Measurements from ENCODE around the gene RPH3AL. TPM values are rescaled to one million over a fixed set of nuclear protein-coding genes. Genes with fewer than 3 reads are reported as not detected.

Gene RPH3AL
- total RNA-seq, 1 donor from 2014 or later = 44.2 TPM

- no peaks in the 10 kb centered on the region for H3K27me3 ChIP-seq
- intact Hi-C loops (cut with DNase I) = no loop called here
- no peak overlapping the region for H3K4me3 ChIP-seq
- TF ChIP-seq CTCF (IDR thresholded peaks at IDR 0.05) = no peak
- no peaks in the 10 kb centered on the region for H3K9me3 ChIP-seq
- peaks cover 0 to 2% of the 10 kb centered on the region in 2 donors for H3K4me1 ChIP-seq
- DNase-seq (ENCODE audit: low spot score in 2 of 2) = no peak
- no peaks in the 10 kb centered on the region for H3K36me3 ChIP-seq
- peak overlapping the region in 1 of 2 donors; percentile 11 for H3K27ac ChIP-seq
These were observed 50.3 kb downstream of the RPH3AL start for GRCh38 chr17:302300-302698.

- Histone ChIP-seq H3K36me3 (no peaks in the 10 kb centered on the region), H3K9me3 (no peaks in the 10 kb centered on the region), H3K27ac (peak overlapping the region in 1 of 2 donors; percentile 11), H3K4me3 (no peak overlapping the region), H3K4me1 (peaks cover 0 to 2% of the 10 kb centered on the region in 2 donors), H3K27me3 (no peaks in the 10 kb centered on the region)
- intact Hi-C loops (cut with DNase I) = no loop called here
- TF ChIP-seq CTCF (IDR thresholded peaks at IDR 0.05) = no peak
- DNase-seq (ENCODE audit: low spot score in 2 of 2) = no peak
These were observed 50.8 kb downstream of the RPH3AL start for GRCh38 chr17:301681-302299.

GRCh38 chr17:300881-301280 is 51.7 kb downstream of the RPH3AL start:
- Histone ChIP-seq H3K4me1 (peaks cover 0 to 2% of the 10 kb centered on the region in 2 donors), H3K4me3 (no peak overlapping the region), H3K27me3 (no peaks in the 10 kb centered on the region), H3K9me3 (no peaks in the 10 kb centered on the region), H3K36me3 (no peaks in the 10 kb centered on the region), H3K27ac (no peak overlapping the region)
- TF ChIP-seq CTCF (IDR thresholded peaks at IDR 0.05) = no peak
- DNase-seq (ENCODE audit: low spot score in 2 of 2) = no peak
- intact Hi-C loops (cut with DNase I) = no loop called here

- intact Hi-C loops (cut with DNase I) = no loop called here
- Histone ChIP-seq H3K9me3 (no peaks in the 10 kb centered on the region), H3K27me3 (no peaks in the 10 kb centered on the region), H3K4me1 (peaks cover 0 to 2% of the 10 kb centered on the region in 2 donors), H3K27ac (no peak overlapping the region), H3K36me3 (no peaks in the 10 kb centered on the region), H3K4me3 (no peak overlapping the region)
- no peak for DNase-seq (ENCODE audit: low spot score in 2 of 2)
- no peak for TF ChIP-seq CTCF (IDR thresholded peaks at IDR 0.05)
These were observed 53.1 kb downstream of the RPH3AL start for GRCh38 chr17:299546-299945.

- Histone ChIP-seq H3K4me3 (no peak overlapping the region), H3K27ac (no peak overlapping the region), H3K4me1 (peaks cover 0 to 2% of the 10 kb centered on the region in 2 donors), H3K9me3 (no peaks in the 10 kb centered on the region), H3K36me3 (no peaks in the 10 kb centered on the region), H3K27me3 (no peaks in the 10 kb centered on the region)
- no peak for DNase-seq (ENCODE audit: low spot score in 2 of 2)
- TF ChIP-seq CTCF (IDR thresholded peaks at IDR 0.05) = no peak
- intact Hi-C loops (cut with DNase I) = no loop called here
These were observed 53.7 kb downstream of the RPH3AL start for GRCh38 chr17:298791-299450.

Measured in ascending aorta (tissue), 2 donors.